Testis (tissue), 2 donors: ENCODE data around the gene MCC.

ENCODE experiments used
- POLR2A ChIP-seq: fragments of 450-650 bp; IDR thresholded peaks from one replicate; pipeline ENCODE4 v1.6.1; 2017; ENCODE audit warnings: antibody characterized with exemption, mild to moderate bottlenecking, moderate library complexity
- TF ChIP-seq, protein P1 (sequence below), 3 experiments: fragments of 450-650 bp in 2 of 3; fragments of 200-600 bp in 1 of 3; sonication (generic) in 1 of 3; IDR thresholded peaks; one replicate each; pipeline ENCODE4 v1.5.1; 2016 to 2019; ENCODE audit warnings: antibody characterized with exemption in 3 of 3, mild to moderate bottlenecking in 2 of 3, moderate library complexity in 1 of 3

DNA sequence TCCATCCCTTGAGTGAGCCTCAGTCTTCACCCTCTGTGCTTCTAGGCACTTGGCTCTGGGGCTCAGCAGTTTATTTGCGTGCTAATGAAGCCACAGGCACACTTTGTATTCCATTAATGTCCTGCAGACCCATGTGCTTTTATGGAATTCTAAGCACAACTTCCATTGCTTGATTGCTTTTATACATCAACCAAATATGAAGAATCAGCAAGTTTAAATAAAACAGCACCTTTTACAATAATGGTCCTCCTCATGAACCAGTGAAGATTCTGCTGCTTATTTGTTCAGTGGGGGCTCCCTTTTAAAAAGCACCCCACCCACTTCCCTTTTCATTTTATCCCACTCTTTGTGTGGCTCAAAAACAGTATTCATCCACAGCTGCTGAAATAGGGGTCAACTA lies 451.4 kb downstream of the MCC start:
- TF ChIP-seq, protein P1, sequence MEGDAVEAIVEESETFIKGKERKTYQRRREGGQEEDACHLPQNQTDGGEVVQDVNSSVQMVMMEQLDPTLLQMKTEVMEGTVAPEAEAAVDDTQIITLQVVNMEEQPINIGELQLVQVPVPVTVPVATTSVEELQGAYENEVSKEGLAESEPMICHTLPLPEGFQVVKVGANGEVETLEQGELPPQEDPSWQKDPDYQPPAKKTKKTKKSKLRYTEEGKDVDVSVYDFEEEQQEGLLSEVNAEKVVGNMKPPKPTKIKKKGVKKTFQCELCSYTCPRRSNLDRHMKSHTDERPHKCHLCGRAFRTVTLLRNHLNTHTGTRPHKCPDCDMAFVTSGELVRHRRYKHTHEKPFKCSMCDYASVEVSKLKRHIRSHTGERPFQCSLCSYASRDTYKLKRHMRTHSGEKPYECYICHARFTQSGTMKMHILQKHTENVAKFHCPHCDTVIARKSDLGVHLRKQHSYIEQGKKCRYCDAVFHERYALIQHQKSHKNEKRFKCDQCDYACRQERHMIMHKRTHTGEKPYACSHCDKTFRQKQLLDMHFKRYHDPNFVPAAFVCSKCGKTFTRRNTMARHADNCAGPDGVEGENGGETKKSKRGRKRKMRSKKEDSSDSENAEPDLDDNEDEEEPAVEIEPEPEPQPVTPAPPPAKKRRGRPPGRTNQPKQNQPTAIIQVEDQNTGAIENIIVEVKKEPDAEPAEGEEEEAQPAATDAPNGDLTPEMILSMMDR (IDR thresholded peaks at IDR 0.05): no peak
- TF ChIP-seq POLR2A: no peak
